ENCODE measurements around the gene MTA3.

GRCh38 chr2:42752816-42753813 is 184.7 kb downstream of the MTA3 start:
- TF ChIP-seq EP300 (IDR thresholded peaks at IDR 0.05; ENCODE audit: borderline replicate concordance) (no peak), TAF1 (IDR thresholded peaks at IDR 0.05; ENCODE audit: low read depth) (no peak), FOXM1 (IDR thresholded peaks at IDR 0.05; ENCODE audit: borderline replicate concordance, low read depth) (no peak), RAD21 (IDR thresholded peaks at IDR 0.05; ENCODE audit: low read depth) (no peak), ZBTB7A (IDR thresholded peaks at IDR 0.05; ENCODE audit: low read depth) (no peak), CREB1 (IDR thresholded peaks at IDR 0.05; ENCODE audit: low read depth) (no peak), YY1 (IDR thresholded peaks at IDR 0.05; ENCODE audit: low read depth) (no peak), CEBPB (IDR thresholded peaks at IDR 0.05) (no peak), NFIC (IDR thresholded peaks at IDR 0.05) (no peak), TCF12 (IDR thresholded peaks at IDR 0.05; ENCODE audit: low read depth) (no peak), EGR1 (IDR thresholded peaks at IDR 0.05) (no peak)
- TF ChIP-seq, protein P1, sequence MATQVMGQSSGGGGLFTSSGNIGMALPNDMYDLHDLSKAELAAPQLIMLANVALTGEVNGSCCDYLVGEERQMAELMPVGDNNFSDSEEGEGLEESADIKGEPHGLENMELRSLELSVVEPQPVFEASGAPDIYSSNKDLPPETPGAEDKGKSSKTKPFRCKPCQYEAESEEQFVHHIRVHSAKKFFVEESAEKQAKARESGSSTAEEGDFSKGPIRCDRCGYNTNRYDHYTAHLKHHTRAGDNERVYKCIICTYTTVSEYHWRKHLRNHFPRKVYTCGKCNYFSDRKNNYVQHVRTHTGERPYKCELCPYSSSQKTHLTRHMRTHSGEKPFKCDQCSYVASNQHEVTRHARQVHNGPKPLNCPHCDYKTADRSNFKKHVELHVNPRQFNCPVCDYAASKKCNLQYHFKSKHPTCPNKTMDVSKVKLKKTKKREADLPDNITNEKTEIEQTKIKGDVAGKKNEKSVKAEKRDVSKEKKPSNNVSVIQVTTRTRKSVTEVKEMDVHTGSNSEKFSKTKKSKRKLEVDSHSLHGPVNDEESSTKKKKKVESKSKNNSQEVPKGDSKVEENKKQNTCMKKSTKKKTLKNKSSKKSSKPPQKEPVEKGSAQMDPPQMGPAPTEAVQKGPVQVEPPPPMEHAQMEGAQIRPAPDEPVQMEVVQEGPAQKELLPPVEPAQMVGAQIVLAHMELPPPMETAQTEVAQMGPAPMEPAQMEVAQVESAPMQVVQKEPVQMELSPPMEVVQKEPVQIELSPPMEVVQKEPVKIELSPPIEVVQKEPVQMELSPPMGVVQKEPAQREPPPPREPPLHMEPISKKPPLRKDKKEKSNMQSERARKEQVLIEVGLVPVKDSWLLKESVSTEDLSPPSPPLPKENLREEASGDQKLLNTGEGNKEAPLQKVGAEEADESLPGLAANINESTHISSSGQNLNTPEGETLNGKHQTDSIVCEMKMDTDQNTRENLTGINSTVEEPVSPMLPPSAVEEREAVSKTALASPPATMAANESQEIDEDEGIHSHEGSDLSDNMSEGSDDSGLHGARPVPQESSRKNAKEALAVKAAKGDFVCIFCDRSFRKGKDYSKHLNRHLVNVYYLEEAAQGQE (IDR thresholded peaks at IDR 0.05; ENCODE audit: low read depth) = no peak
- TF ChIP-seq, protein P2, sequence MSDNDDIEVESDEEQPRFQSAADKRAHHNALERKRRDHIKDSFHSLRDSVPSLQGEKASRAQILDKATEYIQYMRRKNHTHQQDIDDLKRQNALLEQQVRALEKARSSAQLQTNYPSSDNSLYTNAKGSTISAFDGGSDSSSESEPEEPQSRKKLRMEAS (IDR thresholded peaks at IDR 0.05) = no peak
- TF ChIP-seq, protein P3, sequence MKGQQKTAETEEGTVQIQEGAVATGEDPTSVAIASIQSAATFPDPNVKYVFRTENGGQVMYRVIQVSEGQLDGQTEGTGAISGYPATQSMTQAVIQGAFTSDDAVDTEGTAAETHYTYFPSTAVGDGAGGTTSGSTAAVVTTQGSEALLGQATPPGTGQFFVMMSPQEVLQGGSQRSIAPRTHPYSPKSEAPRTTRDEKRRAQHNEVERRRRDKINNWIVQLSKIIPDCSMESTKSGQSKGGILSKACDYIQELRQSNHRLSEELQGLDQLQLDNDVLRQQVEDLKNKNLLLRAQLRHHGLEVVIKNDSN (IDR thresholded peaks at IDR 0.05) = no peak
